GM23338 (cell line): ENCODE measurements around the gene SNAPC4. TPM values are rescaled to one million over a fixed set of nuclear protein-coding genes. Genes with fewer than 3 reads are reported as not detected.

Experiments used
- ATAC-seq: fragments of 200-7000 bp; cut with Tn5 transposase; 3 replicates; pipeline ENCODE4 v1.9.1; 2020
- DNase-seq: peaks from one replicate; pipeline ENCODE4 v3.0.0-alpha.2; 2015; ENCODE audit warnings: low spot score
- H2AFZ ChIP-seq: fragments of 200-600 bp; sonication (generic); 2 replicates; pipeline ENCODE4 v1.8.0; 2016; ENCODE audit warnings: antibody characterized with exemption, mild to moderate bottlenecking, moderate library complexity
- H3F3A ChIP-seq: fragments of 200-600 bp; sonication (generic); replicated peaks from 2 replicates; pipeline ENCODE4 v1.8.0; 2017; ENCODE audit warnings: antibody characterized with exemption, mixed run types, low read depth
- H3K27ac ChIP-seq: fragments of 200-600 bp; sonication (generic); 2 replicates; pipeline ENCODE4 v1.6.1; 2016; ENCODE audit warnings: low read depth
- H3K27me3 ChIP-seq: fragments of 200-600 bp; sonication (generic); 2 replicates; pipeline ENCODE4 v1.8.0; 2016; ENCODE audit warnings: mild to moderate bottlenecking, mixed run types, moderate library complexity; ENCODE audit not compliant: insufficient read depth
- H3K36me3 ChIP-seq: fragments of 200-600 bp; sonication (generic); 2 replicates; pipeline ENCODE4 v1.8.0; 2016; ENCODE audit warnings: mild to moderate bottlenecking; ENCODE audit not compliant: insufficient read depth
- H3K4me1 ChIP-seq: fragments of 200-600 bp; sonication (generic); 2 replicates; pipeline ENCODE4 v1.8.0; 2016; ENCODE audit warnings: mild to moderate bottlenecking, moderate library complexity; ENCODE audit not compliant: insufficient read depth
- H3K4me2 ChIP-seq: fragments of 200-600 bp; sonication (generic); 2 replicates; pipeline ENCODE4 v1.7.1; 2017; ENCODE audit warnings: mixed run types
- H3K4me3 ChIP-seq: fragments of 200-600 bp; sonication (generic); 2 replicates; pipeline ENCODE4 v1.6.1; 2016; ENCODE audit warnings: mixed run types
- H3K79me2 ChIP-seq: fragments of 200-600 bp; sonication (generic); replicated peaks from 2 replicates; pipeline ENCODE4 v1.8.0; 2017; ENCODE audit warnings: mild to moderate bottlenecking; ENCODE audit not compliant: insufficient read depth
- H3K9me2 ChIP-seq: fragments of 200-600 bp; sonication (generic); 2 replicates; pipeline ENCODE4 v1.8.0; 2017; ENCODE audit not compliant: insufficient read depth
- H4K20me1 ChIP-seq: fragments of 200-600 bp; sonication (generic); replicated peaks from 2 replicates; pipeline ENCODE4 v1.8.0; 2017; ENCODE audit warnings: mild to moderate bottlenecking; ENCODE audit not compliant: insufficient read depth
- H3K27ac Mint-ChIP-seq: 2 replicates; pipeline ENCODE4 v1.8.0; 2020; ENCODE audit warnings: inconsistent platforms, mild to moderate bottlenecking, moderate library complexity, mixed read lengths
- H3K27me3 Mint-ChIP-seq: 3 replicates; pipeline ENCODE4 v1.8.0; 2022; ENCODE audit warnings: low read depth, mild to moderate bottlenecking, moderate library complexity, mixed read lengths, inconsistent platforms; ENCODE audit not compliant: insufficient read depth, poor library complexity
- H3K36me3 Mint-ChIP-seq: 3 replicates; pipeline ENCODE4 v1.8.0; 2021; ENCODE audit warnings: low read depth, mild to moderate bottlenecking, inconsistent platforms, moderate library complexity, mixed read lengths
- H3K4me1 Mint-ChIP-seq: 3 replicates; pipeline ENCODE4 v1.8.0; 2020; ENCODE audit warnings: mild to moderate bottlenecking, inconsistent platforms, mixed read lengths
- H3K4me3 Mint-ChIP-seq: 3 replicates; pipeline ENCODE4 v1.8.0; 2021; ENCODE audit warnings: moderate library complexity, mild to moderate bottlenecking, inconsistent platforms, mixed read lengths
- H3K9me3 Mint-ChIP-seq: 3 replicates; pipeline ENCODE4 v1.8.0; 2020; ENCODE audit warnings: moderate library complexity, mild to moderate bottlenecking, inconsistent platforms, mixed read lengths
- CREB1 ChIP-seq: fragments of 250-450 bp; sonication (Bioruptor Pico); IDR thresholded peaks from 2 replicates; pipeline ENCODE4 v1.5.0; 2020; ENCODE audit warnings: low read depth, mild to moderate bottlenecking, moderate library complexity
- EZH2 ChIP-seq: fragments of 200-600 bp; sonication (generic); IDR thresholded peaks from one replicate; pipeline ENCODE4 v1.8.0; 2017; ENCODE audit warnings: antibody characterized with exemption, mild to moderate bottlenecking, low read depth; ENCODE audit not compliant: unreplicated experiment
- EZH2phosphoT487 ChIP-seq: fragments of 200-600 bp; sonication (generic); IDR thresholded peaks from one replicate; pipeline ENCODE4 v1.8.1; 2018; ENCODE audit warnings: antibody characterized with exemption; ENCODE audit not compliant: unreplicated experiment
- JUNB ChIP-seq: IDR thresholded peaks from one replicate; pipeline ENCODE4 v1.6.1; 2016; ENCODE audit warnings: antibody characterized with exemption; ENCODE audit not compliant: unreplicated experiment
- NANOG ChIP-seq: IDR thresholded peaks from 2 replicates; pipeline ENCODE4 v1.6.1; 2016; ENCODE audit warnings: antibody characterized with exemption, borderline replicate concordance
- POLR2AphosphoS5 ChIP-seq: IDR thresholded peaks from 2 replicates; pipeline ENCODE4 v1.6.1; 2016; ENCODE audit warnings: antibody characterized with exemption, low read depth
- STAT1 ChIP-seq: IDR thresholded peaks from one replicate; pipeline ENCODE4 v1.6.1; 2016; ENCODE audit warnings: antibody characterized with exemption; ENCODE audit not compliant: unreplicated experiment
- ZNF114 ChIP-seq: fragments of 250-450 bp; sonication (Bioruptor Pico); IDR thresholded peaks from 2 replicates; pipeline ENCODE4 v1.5.0; 2020; ENCODE audit warnings: mild to moderate bottlenecking, moderate library complexity
- ZNF331 ChIP-seq: fragments of 250-450 bp; sonication (Bioruptor Pico); IDR thresholded peaks from 2 replicates; pipeline ENCODE4 v1.5.0; 2020; ENCODE audit warnings: low read depth, mild to moderate bottlenecking, moderate library complexity
- polyA plus RNA-seq: library from polyadenylated mRNA; unstranded; fragments of >200 nt; fragmentation: Nextera tagmentation; extraction: Ambion mirVana; gene quantifications from 2 replicates; pipeline ENCODE4 v1.2.1, GENCODE V29; 2016
- total RNA-seq: library from RNA; depleted of rRNA; stranded (reverse); fragments of >200 nt; shearing (Covaris generic); gene quantifications from 2 replicates; pipeline ENCODE4 v1.2.3, GENCODE V29; 2014
- TF ChIP-seq, protein P1 (sequence below): IDR thresholded peaks from 2 replicates; pipeline ENCODE4 v1.6.1; 2016; ENCODE audit warnings: antibody characterized with exemption
- TF ChIP-seq, protein P2 (sequence below), 2 experiments: fragments of 200-600 bp in 1 of 2; sonication (generic) in 1 of 2; conservative IDR thresholded peaks; 2 replicates each; pipeline versions ENCODE4 v1.5.1 to v1.6.1; 2016 to 2017; ENCODE audit warnings: antibody characterized with exemption in 2 of 2, low read depth in 2 of 2, mild to moderate bottlenecking in 2 of 2, moderate library complexity in 1 of 2
- TF ChIP-seq, protein P3 (sequence below): fragments of 250-450 bp; sonication (Bioruptor Pico); IDR thresholded peaks from 2 replicates; pipeline ENCODE4 v1.5.0; 2020; ENCODE audit warnings: mild to moderate bottlenecking, moderate library complexity
- TF ChIP-seq, protein P4 (sequence below): IDR thresholded peaks from one replicate; pipeline ENCODE4 v1.6.1; 2018; ENCODE audit warnings: antibody characterized with exemption; ENCODE audit not compliant: unreplicated experiment

The SNAPC4 gene
- total and polyA plus RNA-seq, 2 experiments from 2014 or later: 8.8 to 22.7 TPM

DNA sequence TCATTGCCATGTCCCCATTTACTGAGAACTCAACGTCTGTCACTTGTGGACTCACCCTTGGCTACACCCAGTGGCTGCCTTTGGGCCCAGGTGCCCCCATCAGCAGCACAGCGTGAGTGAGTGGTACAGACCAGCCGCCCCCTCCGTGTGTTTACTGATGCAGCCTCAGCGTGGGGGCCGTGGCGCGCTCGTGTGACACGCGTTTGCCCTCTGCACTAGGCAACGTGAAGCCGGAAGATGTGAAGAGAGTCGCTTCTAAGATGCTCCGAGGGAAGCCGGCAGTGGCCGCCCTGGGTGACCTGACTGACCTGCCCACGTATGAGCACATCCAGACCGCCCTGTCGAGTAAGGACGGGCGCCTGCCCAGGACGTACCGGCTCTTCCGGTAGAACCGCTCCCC is 22.9 kb upstream of the SNAPC4 start:
- Histone ChIP-seq H3K9me2 (no peaks in the 10 kb centered on the region), H3K79me2 (no peaks in the 10 kb centered on the region), H4K20me1 (peaks cover 4% of the 10 kb centered on the region; the same call in 1 of the 2 replicates), H3K27me3 (no peaks in the 10 kb centered on the region), H3K4me2 (no peak overlapping the region), H3K4me1 (no peaks in the 10 kb centered on the region), H3K27ac (no peak overlapping the region), H2AFZ (no peak overlapping the region), H3K36me3 (peaks cover 5% of the 10 kb centered on the region; the same call in 1 of the 2 replicates), H3K4me3 (no peak overlapping the region), H3F3A (0 out of 2 replicates have a peak, but pooled peaks cover 4% of the 10 kb centered on the region)
- Mint-ChIP-seq H3K27ac (no peak overlapping the region), H3K27me3 (peaks cover 5% of the 10 kb centered on the region), H3K9me3 (no peaks in the 10 kb centered on the region), H3K36me3 (peaks cover 70% of the 10 kb centered on the region), H3K4me3 (no peak overlapping the region), H3K4me1 (no peaks in the 10 kb centered on the region)
- TF ChIP-seq ZNF114 (CRISPR knock-in tag): no peak
- no peak for TF ChIP-seq POLR2AphosphoS5
- no peak for TF ChIP-seq ZNF331 (CRISPR knock-in tag)
- no peak for TF ChIP-seq EZH2phosphoT487
- no peak for TF ChIP-seq STAT1
- TF ChIP-seq, protein P1, sequence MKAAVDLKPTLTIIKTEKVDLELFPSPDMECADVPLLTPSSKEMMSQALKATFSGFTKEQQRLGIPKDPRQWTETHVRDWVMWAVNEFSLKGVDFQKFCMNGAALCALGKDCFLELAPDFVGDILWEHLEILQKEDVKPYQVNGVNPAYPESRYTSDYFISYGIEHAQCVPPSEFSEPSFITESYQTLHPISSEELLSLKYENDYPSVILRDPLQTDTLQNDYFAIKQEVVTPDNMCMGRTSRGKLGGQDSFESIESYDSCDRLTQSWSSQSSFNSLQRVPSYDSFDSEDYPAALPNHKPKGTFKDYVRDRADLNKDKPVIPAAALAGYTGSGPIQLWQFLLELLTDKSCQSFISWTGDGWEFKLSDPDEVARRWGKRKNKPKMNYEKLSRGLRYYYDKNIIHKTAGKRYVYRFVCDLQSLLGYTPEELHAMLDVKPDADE: no peak
- TF ChIP-seq, protein P2, sequence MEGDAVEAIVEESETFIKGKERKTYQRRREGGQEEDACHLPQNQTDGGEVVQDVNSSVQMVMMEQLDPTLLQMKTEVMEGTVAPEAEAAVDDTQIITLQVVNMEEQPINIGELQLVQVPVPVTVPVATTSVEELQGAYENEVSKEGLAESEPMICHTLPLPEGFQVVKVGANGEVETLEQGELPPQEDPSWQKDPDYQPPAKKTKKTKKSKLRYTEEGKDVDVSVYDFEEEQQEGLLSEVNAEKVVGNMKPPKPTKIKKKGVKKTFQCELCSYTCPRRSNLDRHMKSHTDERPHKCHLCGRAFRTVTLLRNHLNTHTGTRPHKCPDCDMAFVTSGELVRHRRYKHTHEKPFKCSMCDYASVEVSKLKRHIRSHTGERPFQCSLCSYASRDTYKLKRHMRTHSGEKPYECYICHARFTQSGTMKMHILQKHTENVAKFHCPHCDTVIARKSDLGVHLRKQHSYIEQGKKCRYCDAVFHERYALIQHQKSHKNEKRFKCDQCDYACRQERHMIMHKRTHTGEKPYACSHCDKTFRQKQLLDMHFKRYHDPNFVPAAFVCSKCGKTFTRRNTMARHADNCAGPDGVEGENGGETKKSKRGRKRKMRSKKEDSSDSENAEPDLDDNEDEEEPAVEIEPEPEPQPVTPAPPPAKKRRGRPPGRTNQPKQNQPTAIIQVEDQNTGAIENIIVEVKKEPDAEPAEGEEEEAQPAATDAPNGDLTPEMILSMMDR (conservative IDR thresholded peaks at IDR 0.05; ENCODE audit: low read depth in 2 of 2): no peak
- no peak for TF ChIP-seq CREB1 (CRISPR knock-in tag)
- TF ChIP-seq JUNB: no peak
- TF ChIP-seq, protein P3, sequence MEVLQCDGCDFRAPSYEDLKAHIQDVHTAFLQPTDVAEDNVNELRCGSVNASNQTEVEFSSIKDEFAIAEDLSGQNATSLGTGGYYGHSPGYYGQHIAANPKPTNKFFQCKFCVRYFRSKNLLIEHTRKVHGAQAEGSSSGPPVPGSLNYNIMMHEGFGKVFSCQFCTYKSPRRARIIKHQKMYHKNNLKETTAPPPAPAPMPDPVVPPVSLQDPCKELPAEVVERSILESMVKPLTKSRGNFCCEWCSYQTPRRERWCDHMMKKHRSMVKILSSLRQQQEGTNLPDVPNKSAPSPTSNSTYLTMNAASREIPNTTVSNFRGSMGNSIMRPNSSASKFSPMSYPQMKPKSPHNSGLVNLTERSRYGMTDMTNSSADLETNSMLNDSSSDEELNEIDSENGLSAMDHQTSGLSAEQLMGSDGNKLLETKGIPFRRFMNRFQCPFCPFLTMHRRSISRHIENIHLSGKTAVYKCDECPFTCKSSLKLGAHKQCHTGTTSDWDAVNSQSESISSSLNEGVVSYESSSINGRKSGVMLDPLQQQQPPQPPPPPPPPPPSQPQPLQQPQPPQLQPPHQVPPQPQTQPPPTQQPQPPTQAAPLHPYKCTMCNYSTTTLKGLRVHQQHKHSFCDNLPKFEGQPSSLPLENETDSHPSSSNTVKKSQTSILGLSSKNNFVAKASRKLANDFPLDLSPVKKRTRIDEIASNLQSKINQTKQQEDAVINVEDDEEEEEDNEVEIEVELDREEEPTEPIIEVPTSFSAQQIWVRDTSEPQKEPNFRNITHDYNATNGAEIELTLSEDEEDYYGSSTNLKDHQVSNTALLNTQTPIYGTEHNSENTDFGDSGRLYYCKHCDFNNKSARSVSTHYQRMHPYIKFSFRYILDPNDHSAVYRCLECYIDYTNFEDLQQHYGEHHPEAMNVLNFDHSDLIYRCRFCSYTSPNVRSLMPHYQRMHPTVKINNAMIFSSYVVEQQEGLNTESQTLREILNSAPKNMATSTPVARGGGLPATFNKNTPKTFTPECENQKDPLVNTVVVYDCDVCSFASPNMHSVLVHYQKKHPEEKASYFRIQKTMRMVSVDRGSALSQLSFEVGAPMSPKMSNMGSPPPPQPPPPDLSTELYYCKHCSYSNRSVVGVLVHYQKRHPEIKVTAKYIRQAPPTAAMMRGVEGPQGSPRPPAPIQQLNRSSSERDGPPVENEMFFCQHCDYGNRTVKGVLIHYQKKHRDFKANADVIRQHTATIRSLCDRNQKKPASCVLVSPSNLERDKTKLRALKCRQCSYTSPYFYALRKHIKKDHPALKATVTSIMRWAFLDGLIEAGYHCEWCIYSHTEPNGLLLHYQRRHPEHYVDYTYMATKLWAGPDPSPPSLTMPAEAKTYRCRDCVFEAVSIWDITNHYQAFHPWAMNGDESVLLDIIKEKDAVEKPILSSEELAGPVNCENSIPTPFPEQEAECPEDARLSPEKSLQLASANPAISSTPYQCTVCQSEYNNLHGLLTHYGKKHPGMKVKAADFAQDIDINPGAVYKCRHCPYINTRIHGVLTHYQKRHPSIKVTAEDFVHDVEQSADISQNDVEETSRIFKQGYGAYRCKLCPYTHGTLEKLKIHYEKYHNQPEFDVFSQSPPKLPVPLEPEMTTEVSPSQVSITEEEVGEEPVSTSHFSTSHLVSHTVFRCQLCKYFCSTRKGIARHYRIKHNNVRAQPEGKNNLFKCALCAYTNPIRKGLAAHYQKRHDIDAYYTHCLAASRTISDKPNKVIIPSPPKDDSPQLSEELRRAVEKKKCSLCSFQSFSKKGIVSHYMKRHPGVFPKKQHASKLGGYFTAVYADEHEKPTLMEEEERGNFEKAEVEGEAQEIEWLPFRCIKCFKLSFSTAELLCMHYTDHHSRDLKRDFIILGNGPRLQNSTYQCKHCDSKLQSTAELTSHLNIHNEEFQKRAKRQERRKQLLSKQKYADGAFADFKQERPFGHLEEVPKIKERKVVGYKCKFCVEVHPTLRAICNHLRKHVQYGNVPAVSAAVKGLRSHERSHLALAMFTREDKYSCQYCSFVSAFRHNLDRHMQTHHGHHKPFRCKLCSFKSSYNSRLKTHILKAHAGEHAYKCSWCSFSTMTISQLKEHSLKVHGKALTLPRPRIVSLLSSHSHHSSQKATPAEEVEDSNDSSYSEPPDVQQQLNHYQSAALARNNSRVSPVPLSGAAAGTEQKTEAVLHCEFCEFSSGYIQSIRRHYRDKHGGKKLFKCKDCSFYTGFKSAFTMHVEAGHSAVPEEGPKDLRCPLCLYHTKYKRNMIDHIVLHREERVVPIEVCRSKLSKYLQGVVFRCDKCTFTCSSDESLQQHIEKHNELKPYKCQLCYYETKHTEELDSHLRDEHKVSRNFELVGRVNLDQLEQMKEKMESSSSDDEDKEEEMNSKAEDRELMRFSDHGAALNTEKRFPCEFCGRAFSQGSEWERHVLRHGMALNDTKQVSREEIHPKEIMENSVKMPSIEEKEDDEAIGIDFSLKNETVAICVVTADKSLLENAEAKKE: no peak
- no peak for TF ChIP-seq NANOG
- TF ChIP-seq, protein P4, sequence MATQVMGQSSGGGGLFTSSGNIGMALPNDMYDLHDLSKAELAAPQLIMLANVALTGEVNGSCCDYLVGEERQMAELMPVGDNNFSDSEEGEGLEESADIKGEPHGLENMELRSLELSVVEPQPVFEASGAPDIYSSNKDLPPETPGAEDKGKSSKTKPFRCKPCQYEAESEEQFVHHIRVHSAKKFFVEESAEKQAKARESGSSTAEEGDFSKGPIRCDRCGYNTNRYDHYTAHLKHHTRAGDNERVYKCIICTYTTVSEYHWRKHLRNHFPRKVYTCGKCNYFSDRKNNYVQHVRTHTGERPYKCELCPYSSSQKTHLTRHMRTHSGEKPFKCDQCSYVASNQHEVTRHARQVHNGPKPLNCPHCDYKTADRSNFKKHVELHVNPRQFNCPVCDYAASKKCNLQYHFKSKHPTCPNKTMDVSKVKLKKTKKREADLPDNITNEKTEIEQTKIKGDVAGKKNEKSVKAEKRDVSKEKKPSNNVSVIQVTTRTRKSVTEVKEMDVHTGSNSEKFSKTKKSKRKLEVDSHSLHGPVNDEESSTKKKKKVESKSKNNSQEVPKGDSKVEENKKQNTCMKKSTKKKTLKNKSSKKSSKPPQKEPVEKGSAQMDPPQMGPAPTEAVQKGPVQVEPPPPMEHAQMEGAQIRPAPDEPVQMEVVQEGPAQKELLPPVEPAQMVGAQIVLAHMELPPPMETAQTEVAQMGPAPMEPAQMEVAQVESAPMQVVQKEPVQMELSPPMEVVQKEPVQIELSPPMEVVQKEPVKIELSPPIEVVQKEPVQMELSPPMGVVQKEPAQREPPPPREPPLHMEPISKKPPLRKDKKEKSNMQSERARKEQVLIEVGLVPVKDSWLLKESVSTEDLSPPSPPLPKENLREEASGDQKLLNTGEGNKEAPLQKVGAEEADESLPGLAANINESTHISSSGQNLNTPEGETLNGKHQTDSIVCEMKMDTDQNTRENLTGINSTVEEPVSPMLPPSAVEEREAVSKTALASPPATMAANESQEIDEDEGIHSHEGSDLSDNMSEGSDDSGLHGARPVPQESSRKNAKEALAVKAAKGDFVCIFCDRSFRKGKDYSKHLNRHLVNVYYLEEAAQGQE: no peak
- no peak for TF ChIP-seq EZH2
- DNase-seq (no peak), ATAC-seq (no peak)
